ENCODE results near the gene SLC38A3. TPM values are rescaled to one million over a fixed set of nuclear protein-coding genes. Genes with fewer than 3 reads are reported as not detected.
A peak's percentile ranks its signal among the peaks of the same experiment; 100 is the strongest.

SLC38A3 gene
- 1.1 and 3.0 TPM in 2 replicates for total RNA-seq (2014; rRNA removed; shearing (Covaris generic))

- DNase-seq (ENCODE audit: low spot score) = no peak
Observed at GRCh38 chr3:50204804-50205412, at the start of gene SLC38A3. SLC38A3 (plus strand) TSS chr3:50205271; CDS start chr3:50214200, 8,929 bp downstream.

GRCh38 chr3:50155491-50155878 is 49.6 kb upstream of the SLC38A3 start:
- in situ Hi-C loops (cut with HindIII; ENCODE audit: low sequenced_read_pairs) = no loop called here
- no peak for DNase-seq (ENCODE audit: low spot score)

More at GRCh38 chr3:50204804-50205412, at the start of gene SLC38A3:
- in situ Hi-C loops (cut with HindIII; ENCODE audit: low sequenced_read_pairs) = no loop called here

- in situ Hi-C loops (cut with HindIII; ENCODE audit: low sequenced_read_pairs) = no loop called here
- no peak for DNase-seq (ENCODE audit: low spot score)
Observed at GRCh38 chr3:50155891-50156290, 49.2 kb upstream of the SLC38A3 start.

GRCh38 chr3:50156549-50157493 is 48.2 kb upstream of the SLC38A3 start:
- in situ Hi-C loops (cut with HindIII; ENCODE audit: low sequenced_read_pairs) = no loop called here
- DNase-seq (ENCODE audit: low spot score) = no peak

DNA sequence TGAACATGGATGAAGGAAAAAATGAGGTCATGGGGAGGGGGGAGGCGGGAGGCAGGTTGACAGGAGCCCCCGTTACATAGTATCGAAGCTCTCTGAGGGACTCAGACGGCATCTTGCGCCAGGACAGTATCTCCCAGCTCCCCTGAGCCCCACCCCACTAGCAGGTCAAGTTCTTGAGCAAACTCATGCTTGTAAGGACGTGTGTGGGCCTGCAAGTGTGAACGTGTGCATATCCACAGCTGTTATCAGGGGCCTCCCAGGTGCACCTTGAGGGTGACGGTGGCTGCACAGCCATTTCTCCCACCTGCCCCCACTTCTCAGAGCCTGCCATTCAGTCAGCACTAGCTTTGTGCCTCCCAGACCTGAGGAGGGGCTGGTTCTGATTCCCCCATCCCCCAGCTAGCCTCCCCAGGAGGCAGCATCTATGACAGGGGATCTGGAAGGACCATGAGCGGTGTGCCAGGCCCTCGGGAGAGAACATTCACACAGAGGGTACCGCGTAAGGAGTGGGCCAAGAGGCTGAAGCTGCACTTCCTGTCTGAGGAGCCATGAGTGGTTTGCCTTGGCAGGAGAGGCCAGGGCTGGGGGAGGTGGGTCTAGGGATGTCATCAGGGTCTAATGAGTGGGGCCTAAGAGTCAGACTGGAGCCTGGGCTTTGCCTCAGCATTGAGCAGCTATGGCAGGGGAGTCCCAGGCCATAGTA is 47.1 kb upstream of the SLC38A3 start:
- in situ Hi-C loops (cut with HindIII; ENCODE audit: low sequenced_read_pairs) = no loop called here
- no peak for DNase-seq (ENCODE audit: low spot score)

- no peak for DNase-seq (ENCODE audit: low spot score)
Observed at GRCh38 chr3:50158530-50159146, 46.4 kb upstream of the SLC38A3 start.

GRCh38 chr3:50160561-50160983 is 44.5 kb upstream of the SLC38A3 start:
- in situ Hi-C loops (cut with HindIII; ENCODE audit: low sequenced_read_pairs) = no loop called here
- DNase-seq (ENCODE audit: low spot score) = no peak

More at GRCh38 chr3:50158530-50159146, 46.4 kb upstream of the SLC38A3 start:
- in situ Hi-C loops (cut with HindIII; ENCODE audit: low sequenced_read_pairs) = no loop called here

DNA sequence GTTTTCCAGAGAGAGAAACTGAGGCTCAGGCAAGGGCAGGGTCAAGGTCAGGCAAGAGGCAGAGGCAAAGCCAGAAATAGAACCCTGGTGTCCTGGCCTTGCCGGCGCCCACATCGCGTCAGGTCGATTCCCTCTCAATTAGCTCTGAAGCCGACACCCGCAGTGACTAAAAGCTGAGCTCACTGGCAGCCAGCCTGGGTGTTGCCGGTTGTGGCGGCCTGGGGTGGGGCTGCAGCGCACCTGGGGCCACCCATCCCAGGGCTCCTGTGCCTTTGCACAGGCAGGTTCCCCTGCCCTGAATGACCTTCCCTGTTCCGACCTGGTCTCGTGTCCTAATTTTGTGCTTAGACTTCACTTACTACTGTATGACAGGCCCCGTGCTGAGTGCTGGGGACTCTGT is 43.8 kb upstream of the SLC38A3 start:
- in situ Hi-C loops (cut with HindIII; ENCODE audit: low sequenced_read_pairs) = no loop called here
- DNase-seq (ENCODE audit: low spot score) = no peak

DNA sequence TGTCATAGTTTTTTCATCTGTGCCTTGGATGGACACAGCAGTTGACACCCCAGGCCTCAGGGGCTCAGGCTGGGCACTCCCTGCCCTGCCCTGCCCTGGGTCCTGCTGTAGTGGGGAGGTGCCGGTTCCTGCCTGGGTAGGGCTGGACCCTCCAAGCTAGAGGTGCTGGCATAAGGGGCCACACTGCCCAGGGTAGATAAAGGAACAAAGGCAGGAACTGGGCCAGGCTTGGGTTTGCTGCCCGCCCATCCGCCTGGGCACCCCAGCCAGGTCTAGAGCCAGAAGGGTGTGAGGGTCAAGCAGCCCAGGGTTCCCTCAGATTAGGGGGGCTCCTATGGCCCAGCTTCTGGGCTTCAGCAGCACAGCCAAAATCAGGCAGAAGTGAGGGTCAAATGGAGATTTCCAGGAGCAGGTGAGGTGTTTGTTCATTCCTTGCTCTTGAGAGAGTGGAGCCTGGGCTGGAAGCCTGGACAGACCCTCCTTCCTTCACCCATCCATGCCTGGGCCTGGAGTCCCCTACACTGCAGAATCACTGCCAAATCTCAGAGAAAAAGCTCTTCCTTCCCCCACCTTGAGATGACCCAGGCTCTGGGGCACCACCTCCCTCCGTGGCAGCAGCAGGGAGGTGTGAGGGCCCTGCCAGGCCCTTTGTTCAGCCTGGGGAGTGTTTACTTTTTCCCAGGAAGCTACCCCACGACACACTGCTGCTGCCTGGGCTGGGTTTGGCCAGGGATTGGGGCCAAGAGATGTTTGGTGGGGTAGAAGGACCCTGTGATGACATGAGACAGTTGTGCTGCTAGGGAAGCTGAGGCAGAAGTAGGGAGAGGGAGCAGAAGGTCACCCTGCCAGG is 42.8 kb upstream of the SLC38A3 start:
- no peak for DNase-seq (ENCODE audit: low spot score)
- in situ Hi-C loops (cut with HindIII; ENCODE audit: low sequenced_read_pairs) = no loop called here

DNA sequence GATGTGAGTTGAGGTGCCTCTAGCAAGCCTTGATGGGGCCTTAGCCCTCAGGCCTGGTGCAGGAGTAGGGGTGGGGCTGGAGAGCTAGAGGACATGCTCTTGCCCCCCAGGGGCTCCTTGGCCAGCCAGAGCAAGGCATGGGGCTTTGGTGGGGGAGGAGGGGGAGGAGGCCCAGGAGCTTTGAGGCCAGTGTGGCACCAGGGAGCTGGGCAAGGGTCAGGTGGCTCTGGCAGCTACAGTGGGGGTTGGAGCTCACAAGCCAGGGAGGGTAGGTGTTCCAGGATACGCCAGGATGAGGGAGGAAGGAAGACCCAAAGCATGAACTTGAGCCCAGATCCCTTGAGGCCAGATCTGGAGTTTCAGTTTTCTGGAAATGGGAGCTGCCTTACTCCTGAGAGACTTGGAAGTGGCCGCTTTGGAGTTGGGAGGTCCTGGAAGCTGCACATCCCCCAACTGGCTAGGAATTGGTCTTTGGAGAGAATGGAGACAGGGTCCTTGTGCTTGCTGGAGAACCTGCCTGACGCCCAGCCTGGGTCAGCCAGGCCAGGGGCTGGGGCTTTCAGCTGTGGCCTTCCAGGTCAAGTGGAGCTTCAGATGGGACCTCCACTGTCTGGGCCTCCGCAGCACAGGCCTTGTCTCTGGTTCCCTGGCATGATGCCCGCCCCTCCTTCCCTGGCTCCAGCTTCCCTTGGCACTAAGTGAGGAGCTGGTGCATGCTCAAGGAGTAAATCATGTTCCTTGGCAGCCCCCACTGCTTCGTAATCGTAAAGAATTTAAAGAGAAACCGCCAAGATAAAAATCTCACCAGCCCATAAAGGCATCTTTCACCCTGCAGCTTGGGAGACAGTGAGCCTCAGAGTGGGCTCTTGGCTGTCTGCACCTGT is 41.3 kb upstream of the SLC38A3 start:
- in situ Hi-C loops (cut with HindIII; ENCODE audit: low sequenced_read_pairs) = no loop called here
- peak; percentile 71 for DNase-seq (ENCODE audit: low spot score)

DNA sequence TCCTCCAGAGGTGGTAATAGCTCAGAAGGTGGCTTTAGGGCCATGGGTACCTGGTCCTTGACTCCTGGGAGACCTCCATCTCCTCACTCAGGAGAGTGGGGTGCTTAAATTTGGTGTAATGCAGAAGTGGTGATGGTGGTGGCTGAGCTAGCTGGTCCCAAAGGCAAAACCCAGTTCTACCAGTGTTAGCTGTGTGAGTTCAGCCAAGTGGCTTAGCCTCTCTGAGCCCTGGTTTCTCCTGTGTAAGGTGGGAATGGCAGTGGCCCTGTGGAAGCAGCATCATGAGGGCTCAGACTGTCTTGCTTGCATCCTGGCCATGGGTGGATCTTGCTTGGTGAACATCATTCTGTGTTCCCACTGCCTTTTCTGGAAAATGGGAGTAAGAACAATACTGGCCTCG is 40.6 kb upstream of the SLC38A3 start:
- in situ Hi-C loops (cut with HindIII; ENCODE audit: low sequenced_read_pairs) = no loop called here
- no peak for DNase-seq (ENCODE audit: low spot score)

GRCh38 chr3:50164984-50165909 is 39.8 kb upstream of the SLC38A3 start:
- peak; percentile 57 for DNase-seq (ENCODE audit: low spot score)

GRCh38 chr3:50165910-50166538 is 39.0 kb upstream of the SLC38A3 start:
- peak; percentile 25 for DNase-seq (ENCODE audit: low spot score)
- in situ Hi-C loops (cut with HindIII; ENCODE audit: low sequenced_read_pairs) = no loop called here

More at GRCh38 chr3:50164984-50165909, 39.8 kb upstream of the SLC38A3 start:
- in situ Hi-C loops (cut with HindIII; ENCODE audit: low sequenced_read_pairs) = no loop called here

DNA sequence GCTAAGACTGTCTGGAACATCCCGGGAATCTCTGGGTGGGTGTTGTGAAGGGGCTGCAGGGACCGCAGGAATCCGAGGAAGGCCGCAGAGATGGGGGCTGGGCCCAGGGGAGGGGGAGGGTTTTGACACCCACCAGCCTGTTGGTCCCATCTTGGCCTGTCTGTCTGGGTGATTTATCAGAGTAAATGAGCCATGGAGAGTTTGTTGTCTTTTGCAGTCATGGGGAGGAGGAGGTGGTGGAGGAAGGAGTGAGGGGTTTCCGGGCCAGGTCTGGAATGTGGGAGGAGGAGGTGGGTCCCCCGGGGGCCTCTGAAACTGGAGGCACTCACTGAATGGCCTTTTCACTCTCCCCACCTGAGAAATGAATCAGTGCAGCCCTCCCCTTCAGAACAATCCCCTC is 38.5 kb upstream of the SLC38A3 start:
- no peak for DNase-seq (ENCODE audit: low spot score)
- in situ Hi-C loops (cut with HindIII; ENCODE audit: low sequenced_read_pairs) = no loop called here

DNA sequence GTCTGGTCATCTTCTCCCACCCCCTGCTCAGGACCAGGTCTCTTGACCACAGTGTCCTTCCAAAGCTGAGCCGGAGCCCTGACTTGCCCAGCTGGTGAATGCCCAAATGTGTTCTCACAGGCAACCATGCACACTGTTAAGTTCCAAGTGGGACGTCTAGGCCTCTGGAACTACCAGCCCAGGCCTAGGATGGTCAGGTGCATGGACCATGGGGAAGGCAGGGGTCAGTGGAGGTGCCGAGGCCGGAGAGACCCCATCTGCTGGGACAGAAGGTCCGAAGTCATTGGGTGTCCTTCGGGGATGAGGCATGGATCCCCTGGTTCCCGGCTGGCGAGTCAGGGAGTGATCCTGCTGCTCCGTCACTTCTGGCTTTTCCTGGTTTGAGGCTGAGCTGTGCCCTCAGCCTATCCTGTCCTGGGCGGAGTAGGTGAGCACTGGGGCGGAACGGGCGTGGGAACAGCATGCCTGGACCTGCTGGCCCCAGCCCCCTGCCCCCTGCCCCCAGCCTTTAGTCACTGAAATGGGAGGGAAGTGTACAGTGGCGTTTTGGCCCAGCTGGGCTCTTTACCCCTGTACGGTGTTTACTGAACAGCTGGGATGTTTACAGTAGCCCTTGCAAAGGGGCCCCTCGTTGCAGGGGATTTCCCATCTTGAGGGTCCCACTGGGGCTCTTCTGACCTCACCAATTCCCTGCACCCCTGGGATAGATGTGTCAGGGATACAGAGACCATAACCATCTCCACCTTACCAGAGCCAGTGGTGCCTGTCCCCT is 37.8 kb upstream of the SLC38A3 start:
- DNase-seq (ENCODE audit: low spot score) = no peak
- in situ Hi-C loops (cut with HindIII; ENCODE audit: low sequenced_read_pairs) = no loop called here

Measured in G401 (cell line).